Stimulated activated CD4-positive, alpha-beta T cell treated with anti-CD3 and anti-CD28 coated beads, Interleukin-1b, Interleukin-23, amount 100 ng/mL, for 4 hours (primary cell): ENCODE data around the gene PRKACA.

Experiments
- DNase-seq, 2 donors: peaks; one replicate each; pipeline ENCODE4 v3.0.0-alpha.2; 2020; ENCODE audit warnings: low read depth in 2 of 2

Gene PRKACA

GRCh38 chr19:14093117-14093823 is 24.3 kb downstream of the PRKACA start:
- no peak for DNase-seq

GRCh38 chr19:14091813-14092462 is 25.6 kb downstream of the PRKACA start:
- DNase-seq: no peak

GRCh38 chr19:14091081-14091812 is 26.3 kb downstream of the PRKACA start:
- peak in 1 of 2 donors; percentile 40 for DNase-seq

GRCh38 chr19:14090509-14091080 is 27.0 kb downstream of the PRKACA start, which contains the start of gene SAMD1:
SAMD1 (minus strand) TSS chr19:14090751.
- peak; percentile 87 to 89 for DNase-seq

- DNase-seq: peak in 1 of 2 donors; percentile 24
Observed at GRCh38 chr19:14089662-14090508, 27.7 kb downstream of the PRKACA start.

- peak in 1 of 2 donors; percentile 12 for DNase-seq
Observed at GRCh38 chr19:14089412-14089661, 28.2 kb downstream of the PRKACA start.

- DNase-seq: no peak
Observed at GRCh38 chr19:14088634-14089411, 28.7 kb downstream of the PRKACA start.

- DNase-seq: no peak
Observed at GRCh38 chr19:14086098-14086497, 31.5 kb downstream of the PRKACA start.

GRCh38 chr19:14085309-14085995 is 32.1 kb downstream of the PRKACA start, which contains the start of gene C19orf67:
C19orf67 (minus strand) TSS chr19:14085783; CDS start chr19:14085627, 156 bp downstream.
- no peak for DNase-seq

- no peak for DNase-seq
Observed at GRCh38 chr19:14082675-14082960, 34.9 kb downstream of the PRKACA start.

GRCh38 chr19:14081797-14082674 is 35.5 kb downstream of the PRKACA start:
- DNase-seq: no peak

- peak; percentile 97 to 99 for DNase-seq
Observed at GRCh38 chr19:14080887-14081796, 36.4 kb downstream of the PRKACA start.

- no peak for DNase-seq
Observed at GRCh38 chr19:14078411-14078810, 39.2 kb downstream of the PRKACA start.

- DNase-seq: no peak
Observed at GRCh38 chr19:14073925-14074838, 43.4 kb downstream of the PRKACA start.

- DNase-seq: peak; percentile 65 to 75
Observed at GRCh38 chr19:14073261-14073924, 44.2 kb downstream of the PRKACA start.

GRCh38 chr19:14072535-14073260 is 44.9 kb downstream of the PRKACA start, which contains the start of gene MISP3:
MISP3 (plus strand) TSS chr19:14072786; CDS start chr19:14073310, 524 bp downstream.
- DNase-seq: no peak
